PFSK-1 (cell line): ENCODE measurements around the gene EMP3.

Source experiments
- SIN3A ChIP-seq: IDR thresholded peaks from 2 replicates; pipeline ENCODE4 v1.6.1; 2012; ENCODE audit warnings: mild to moderate bottlenecking, low read length, moderate library complexity, borderline replicate concordance; ENCODE audit not compliant: insufficient read depth
- TAF1 ChIP-seq: IDR thresholded peaks from 2 replicates; pipeline ENCODE4 v1.6.1; 2012; ENCODE audit warnings: low read length, control low read depth, borderline replicate concordance; ENCODE audit not compliant: insufficient read depth

DNA sequence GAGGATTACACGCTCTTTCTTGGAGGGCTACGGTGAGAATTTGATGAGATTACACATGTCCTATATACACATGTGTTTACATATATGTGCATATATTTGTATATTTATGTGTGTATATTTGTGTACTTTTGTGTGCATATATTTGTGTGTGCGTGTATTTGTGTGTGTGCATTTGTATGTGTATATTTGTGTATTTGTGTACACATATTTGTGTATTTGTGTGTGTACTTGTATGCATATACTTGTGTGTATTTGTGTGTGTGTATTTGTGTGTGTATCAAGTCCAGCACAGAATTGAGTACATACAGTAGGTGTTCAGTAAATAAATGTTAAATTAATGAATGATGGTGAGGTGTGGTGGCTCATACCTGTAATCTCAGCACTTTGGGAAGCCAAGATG lies 36.6 kb downstream of the EMP3 start:
- TF ChIP-seq SIN3A (no peak), TAF1 (no peak)
